ENCODE measurements around the gene ZNF747.
A peak's percentile ranks its signal among the peaks of the same experiment; 100 is the strongest.

ZNF747 gene

DNA sequence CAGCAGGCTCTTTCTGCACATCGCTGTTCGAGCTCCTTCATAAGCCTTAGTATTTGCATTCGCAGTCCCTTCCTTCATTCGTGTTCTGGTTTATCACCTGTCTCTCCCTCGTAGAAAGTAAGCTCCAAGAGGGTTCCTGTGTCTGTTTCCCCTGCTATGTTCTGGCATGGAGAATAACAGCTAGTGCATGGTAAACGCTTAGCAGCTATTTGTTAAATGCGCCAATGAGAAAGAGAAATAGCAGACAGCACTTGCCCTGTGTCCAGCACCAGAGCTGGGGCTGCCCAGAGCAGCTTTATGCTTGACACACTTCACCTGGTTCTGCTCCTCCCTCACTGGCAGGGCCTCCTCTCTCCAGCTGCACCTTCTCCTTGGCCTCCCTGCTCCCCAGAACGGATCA is 31.3 kb upstream of the ZNF747 start:
- H3K4me1 Mint-ChIP-seq = peaks cover 17% of the 10 kb centered on the region
- no peak overlapping the region for H3K4me3 Mint-ChIP-seq
- ATAC-seq (ENCODE audit: low read depth) = no peak
- H3K36me3 Mint-ChIP-seq = no peaks in the 10 kb centered on the region
- no peaks in the 10 kb centered on the region for H3K9me3 Mint-ChIP-seq
- no peak overlapping the region for H3K27ac Mint-ChIP-seq
- no peak for DNase-seq (ENCODE audit: low spot score in 2 of 2)
- no peaks in the 10 kb centered on the region for H3K27me3 Mint-ChIP-seq

DNA sequence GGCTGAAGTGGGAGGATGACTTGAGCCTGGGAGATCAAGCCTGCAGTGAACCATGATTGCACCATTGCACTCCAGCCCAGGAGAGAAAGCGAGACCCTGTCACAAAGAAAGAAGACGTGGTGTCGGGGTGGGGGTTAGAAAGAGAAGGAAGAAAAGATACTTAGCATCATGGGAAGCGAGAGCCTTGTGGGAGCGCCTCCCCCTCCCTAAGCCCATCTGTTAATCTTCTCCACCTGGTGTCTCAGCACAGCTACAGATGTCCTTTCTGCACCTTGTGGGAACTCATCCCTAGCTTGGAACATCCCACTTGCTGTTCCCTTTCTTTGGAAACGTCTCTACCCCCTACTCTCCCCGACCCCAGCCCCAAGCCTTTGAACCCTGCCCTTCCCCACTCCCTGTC is 30.9 kb upstream of the ZNF747 start:
- no peaks in the 10 kb centered on the region for H3K27me3 Mint-ChIP-seq
- H3K4me1 Mint-ChIP-seq = peaks cover 15% of the 10 kb centered on the region
- no peaks in the 10 kb centered on the region for H3K9me3 Mint-ChIP-seq
- DNase-seq (ENCODE audit: low spot score in 2 of 2) = no peak
- no peak overlapping the region for H3K27ac Mint-ChIP-seq
- no peak for ATAC-seq (ENCODE audit: low read depth)
- H3K4me3 Mint-ChIP-seq = no peak overlapping the region
- no peaks in the 10 kb centered on the region for H3K36me3 Mint-ChIP-seq

DNA sequence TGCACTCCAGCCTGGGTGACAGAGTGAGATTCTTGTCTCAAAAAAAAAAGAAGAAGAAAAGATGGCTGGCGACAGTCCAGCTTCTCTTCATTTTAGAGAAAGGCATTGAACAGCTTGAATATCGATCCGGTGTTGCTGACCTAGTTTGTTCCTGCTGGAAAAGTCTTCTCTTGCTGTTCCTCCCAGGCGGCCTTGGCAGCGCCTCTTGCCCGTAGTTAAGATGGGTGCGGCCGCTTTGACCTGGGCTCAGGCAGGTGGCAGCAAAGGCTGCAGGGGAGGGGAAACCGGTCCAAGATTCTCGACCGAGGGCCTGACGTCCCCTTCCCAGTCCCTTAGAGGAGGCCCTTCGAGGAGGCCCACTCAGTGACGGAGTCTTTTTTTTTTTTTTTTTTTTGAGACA is 27.4 kb upstream of the ZNF747 start:
- ATAC-seq (ENCODE audit: low read depth) = no peak
- peak overlapping the region; percentile 95 for H3K27ac Mint-ChIP-seq

DNA sequence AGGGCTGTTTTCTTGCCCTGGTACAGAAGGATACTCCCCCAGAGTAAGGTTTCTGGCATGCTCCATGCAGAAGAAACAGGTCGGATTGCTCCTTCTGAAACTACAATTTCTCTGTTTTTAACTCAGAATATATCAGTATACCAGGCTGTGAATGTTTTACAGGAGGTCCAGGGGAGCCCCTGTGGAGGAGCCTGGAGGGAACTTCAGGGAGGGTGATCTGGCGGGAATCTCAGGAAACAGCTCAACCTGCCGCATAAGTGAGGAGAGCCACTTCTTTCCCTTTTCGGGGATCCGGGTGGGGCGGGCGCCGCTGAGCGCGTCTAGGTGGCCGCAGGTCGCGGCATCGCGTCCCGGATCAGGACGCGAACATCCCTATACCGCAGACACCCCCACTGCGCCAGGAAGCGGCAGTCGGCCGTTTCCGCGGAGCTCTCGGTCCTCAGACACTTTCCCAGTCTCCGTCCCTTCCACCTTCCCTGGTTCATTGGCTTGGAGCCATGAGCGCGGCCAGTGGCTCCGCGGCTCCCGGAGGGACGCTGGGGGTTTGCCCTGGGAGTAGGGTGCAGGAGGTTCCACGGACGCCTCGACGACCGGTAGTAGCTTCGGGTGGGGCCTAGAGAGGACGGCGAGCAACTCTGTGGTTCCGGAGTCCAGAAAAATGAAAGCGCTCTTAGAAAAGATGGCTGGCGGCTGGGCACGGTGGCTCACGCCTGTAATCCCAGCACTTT is 26.6 kb upstream of the ZNF747 start:
- Mint-ChIP-seq H3K4me1 (peaks cover 6% of the 10 kb centered on the region), H3K36me3 (no peaks in the 10 kb centered on the region), H3K27me3 (no peaks in the 10 kb centered on the region), H3K9me3 (no peaks in the 10 kb centered on the region), H3K27ac (peak overlapping the region; percentile 95), H3K4me3 (peak overlapping the region; percentile 94)
- no peak for ATAC-seq (ENCODE audit: low read depth)
- peak; percentile 25 to 41 for DNase-seq (ENCODE audit: low spot score in 2 of 2)

More for the DNA sequence above, 27.4 kb upstream of the ZNF747 start:
- DNase-seq (ENCODE audit: low spot score in 2 of 2) = no peak
- peaks cover 5% of the 10 kb centered on the region for H3K4me1 Mint-ChIP-seq
- H3K9me3 Mint-ChIP-seq = no peaks in the 10 kb centered on the region
- H3K36me3 Mint-ChIP-seq = no peaks in the 10 kb centered on the region
- peak overlapping the region; percentile 94 for H3K4me3 Mint-ChIP-seq
- H3K27me3 Mint-ChIP-seq = no peaks in the 10 kb centered on the region

DNA sequence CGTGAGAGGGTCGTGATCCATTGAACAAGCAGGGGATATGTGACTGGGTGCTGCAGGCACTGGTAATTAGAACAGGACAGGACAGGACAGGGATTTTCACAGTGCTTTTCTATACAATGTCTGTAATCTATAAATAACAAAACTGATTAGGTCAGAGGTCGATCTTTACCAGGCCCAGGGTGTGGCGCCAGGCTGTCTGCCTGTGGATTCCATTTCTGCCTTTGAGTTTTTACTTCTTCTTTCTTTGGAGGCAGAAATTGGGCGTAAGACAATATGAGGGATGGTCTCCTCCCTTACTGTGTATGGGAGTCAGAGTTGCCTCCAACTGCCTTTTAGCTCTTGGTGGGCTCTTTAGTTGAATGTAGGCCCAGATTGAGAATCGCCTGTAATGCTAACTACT is 25.0 kb upstream of the ZNF747 start:
- H3K27ac Mint-ChIP-seq = peak overlapping the region; percentile 35
- peaks cover 10% of the 10 kb centered on the region for H3K4me1 Mint-ChIP-seq
- no peak for ATAC-seq (ENCODE audit: low read depth)
- no peaks in the 10 kb centered on the region for H3K36me3 Mint-ChIP-seq
- H3K4me3 Mint-ChIP-seq = peak overlapping the region; percentile 8
- no peaks in the 10 kb centered on the region for H3K9me3 Mint-ChIP-seq
- DNase-seq (ENCODE audit: low spot score in 2 of 2) = no peak
- H3K27me3 Mint-ChIP-seq = no peaks in the 10 kb centered on the region

DNA sequence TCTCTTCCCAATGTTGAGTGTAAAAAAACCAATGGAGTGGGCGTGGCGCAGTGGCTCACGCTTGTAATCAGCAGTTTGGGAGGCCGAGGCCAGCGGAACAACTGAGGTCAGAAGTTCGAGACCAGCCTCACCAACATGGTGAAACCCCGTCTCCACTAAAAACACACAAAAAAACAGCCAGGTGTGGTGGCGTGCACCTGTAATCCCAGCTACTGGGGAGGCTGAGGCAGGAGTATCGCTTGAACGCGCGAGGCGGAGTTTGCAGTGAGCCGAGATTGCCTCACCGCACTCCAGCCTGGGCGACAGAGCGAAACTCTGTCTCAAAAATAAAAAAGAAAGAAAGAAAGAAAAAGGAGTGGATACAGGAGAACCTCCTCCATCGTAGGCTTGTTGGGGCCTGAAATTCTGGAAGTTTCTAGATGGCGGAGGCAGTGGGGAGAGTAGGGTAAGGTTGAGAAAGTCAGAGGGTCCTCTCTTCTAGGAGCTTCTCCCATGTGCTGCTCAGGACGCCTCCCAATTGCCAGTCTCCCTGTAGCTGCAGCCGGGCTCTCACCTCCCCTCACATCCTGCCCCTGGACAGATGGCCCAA is 24.2 kb upstream of the ZNF747 start:
- H3K27ac Mint-ChIP-seq = peak overlapping the region; percentile 92
- no peaks in the 10 kb centered on the region for H3K27me3 Mint-ChIP-seq
- H3K9me3 Mint-ChIP-seq = no peaks in the 10 kb centered on the region
- no peak for ATAC-seq (ENCODE audit: low read depth)
- H3K36me3 Mint-ChIP-seq = peaks cover 5% of the 10 kb centered on the region
- peaks cover 12% of the 10 kb centered on the region for H3K4me1 Mint-ChIP-seq
- H3K4me3 Mint-ChIP-seq = peak overlapping the region; percentile 89
- DNase-seq (ENCODE audit: low spot score in 2 of 2) = no peak

DNA sequence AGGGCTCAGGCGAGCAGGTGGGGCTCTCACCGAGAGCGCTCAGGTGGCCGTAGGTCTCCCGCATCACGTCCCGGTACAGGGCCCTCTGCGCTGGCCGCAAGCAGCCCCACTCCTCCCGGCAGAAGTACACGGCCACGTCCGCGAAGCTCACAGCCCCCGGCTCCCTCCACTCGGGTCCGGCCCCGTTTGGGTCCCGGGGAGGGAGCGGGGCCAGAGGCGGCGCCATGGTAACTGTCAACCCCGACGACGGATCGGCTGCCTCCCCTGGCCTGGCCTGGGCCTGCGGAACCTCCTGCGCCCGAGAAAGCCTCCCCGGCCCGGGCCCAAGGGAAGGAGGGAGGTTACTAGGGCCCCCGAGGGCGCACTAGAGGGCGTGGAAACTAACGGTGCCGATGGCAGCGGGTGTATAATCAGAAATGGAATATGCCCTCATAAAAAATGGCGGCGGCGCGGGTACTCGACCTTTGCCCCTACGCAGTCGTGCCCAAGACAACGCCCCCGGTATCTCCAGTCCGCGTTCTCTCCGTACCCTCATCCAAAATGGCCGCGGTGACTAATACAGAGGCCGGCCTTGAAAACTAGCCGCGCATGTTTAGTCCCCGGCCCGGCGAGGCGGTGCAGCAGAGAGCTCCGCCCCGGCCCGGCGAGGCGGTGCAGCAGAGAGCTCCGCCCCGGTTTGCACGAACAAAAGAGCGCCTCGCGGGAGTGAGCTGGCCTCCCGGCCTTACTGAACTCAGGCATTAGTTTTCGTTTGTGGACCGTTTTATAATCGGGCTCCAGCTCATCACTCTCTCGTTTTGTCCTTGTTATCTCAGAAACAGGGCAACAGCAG is 23.5 kb upstream of the ZNF747 start, which contains the start of gene ZNF764:
ZNF764 (minus strand) TSS at position 418 of the 832 bp plus-strand sequence; CDS start at position 226, 192 bp downstream.
- Mint-ChIP-seq H3K27ac (peak within 1 kb of the TSS; percentile 92), H3K36me3 (peaks cover 5% of the 10 kb centered on the region), H3K4me1 (peaks cover 17% of the 10 kb centered on the region), H3K9me3 (no peaks in the 10 kb centered on the region), H3K4me3 (peak within 1 kb of the TSS; percentile 89), H3K27me3 (no peaks in the 10 kb centered on the region)
- ATAC-seq (ENCODE audit: low read depth) (peak; percentile 88), DNase-seq (ENCODE audit: low spot score in 2 of 2) (peak; percentile 85 to 92)

DNA sequence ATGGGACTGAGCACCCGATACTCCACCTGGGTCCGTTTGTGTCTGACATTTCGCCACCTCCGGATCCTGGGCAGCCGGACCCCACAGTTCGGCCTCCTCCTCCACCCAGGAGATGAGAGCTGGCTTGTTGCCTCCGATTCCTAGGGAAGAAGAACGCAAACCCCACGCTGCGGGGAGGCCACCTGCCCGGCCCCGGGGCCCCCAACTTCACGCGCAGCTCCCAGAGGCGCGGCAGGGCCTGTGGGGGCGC is 23.0 kb upstream of the ZNF747 start:
- Mint-ChIP-seq H3K36me3 (peaks cover 5% of the 10 kb centered on the region), H3K9me3 (no peaks in the 10 kb centered on the region), H3K27me3 (no peaks in the 10 kb centered on the region), H3K4me1 (peaks cover 21% of the 10 kb centered on the region), H3K27ac (peak overlapping the region; percentile 92), H3K4me3 (peak overlapping the region; percentile 89)
- ATAC-seq (ENCODE audit: low read depth) = no peak
- DNase-seq (ENCODE audit: low spot score in 2 of 2) = no peak

DNA sequence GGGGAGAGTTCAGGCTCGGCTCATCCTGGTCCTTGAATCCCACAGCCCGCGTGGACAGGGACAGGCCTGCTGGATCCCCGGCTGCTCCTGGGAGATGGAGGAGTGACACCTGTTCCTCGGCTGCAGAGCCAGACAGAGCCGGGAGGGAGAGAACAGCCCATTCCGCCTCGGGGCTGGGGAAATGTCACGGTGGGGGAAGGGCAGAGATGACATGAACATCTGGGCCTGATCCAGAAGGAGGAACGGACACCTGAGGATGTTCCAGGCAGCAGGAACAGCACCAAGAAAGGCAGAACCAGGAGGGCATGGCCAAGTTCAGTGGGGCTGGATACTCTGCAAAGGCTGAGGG is 21.4 kb upstream of the ZNF747 start:
- no peaks in the 10 kb centered on the region for H3K27me3 Mint-ChIP-seq
- peak overlapping the region; percentile 70 for H3K4me3 Mint-ChIP-seq
- no peak for ATAC-seq (ENCODE audit: low read depth)
- no peak for DNase-seq (ENCODE audit: low spot score in 2 of 2)
- H3K36me3 Mint-ChIP-seq = peaks cover 5% of the 10 kb centered on the region
- peaks cover 21% of the 10 kb centered on the region for H3K4me1 Mint-ChIP-seq
- no peak overlapping the region for H3K27ac Mint-ChIP-seq
- no peaks in the 10 kb centered on the region for H3K9me3 Mint-ChIP-seq

DNA sequence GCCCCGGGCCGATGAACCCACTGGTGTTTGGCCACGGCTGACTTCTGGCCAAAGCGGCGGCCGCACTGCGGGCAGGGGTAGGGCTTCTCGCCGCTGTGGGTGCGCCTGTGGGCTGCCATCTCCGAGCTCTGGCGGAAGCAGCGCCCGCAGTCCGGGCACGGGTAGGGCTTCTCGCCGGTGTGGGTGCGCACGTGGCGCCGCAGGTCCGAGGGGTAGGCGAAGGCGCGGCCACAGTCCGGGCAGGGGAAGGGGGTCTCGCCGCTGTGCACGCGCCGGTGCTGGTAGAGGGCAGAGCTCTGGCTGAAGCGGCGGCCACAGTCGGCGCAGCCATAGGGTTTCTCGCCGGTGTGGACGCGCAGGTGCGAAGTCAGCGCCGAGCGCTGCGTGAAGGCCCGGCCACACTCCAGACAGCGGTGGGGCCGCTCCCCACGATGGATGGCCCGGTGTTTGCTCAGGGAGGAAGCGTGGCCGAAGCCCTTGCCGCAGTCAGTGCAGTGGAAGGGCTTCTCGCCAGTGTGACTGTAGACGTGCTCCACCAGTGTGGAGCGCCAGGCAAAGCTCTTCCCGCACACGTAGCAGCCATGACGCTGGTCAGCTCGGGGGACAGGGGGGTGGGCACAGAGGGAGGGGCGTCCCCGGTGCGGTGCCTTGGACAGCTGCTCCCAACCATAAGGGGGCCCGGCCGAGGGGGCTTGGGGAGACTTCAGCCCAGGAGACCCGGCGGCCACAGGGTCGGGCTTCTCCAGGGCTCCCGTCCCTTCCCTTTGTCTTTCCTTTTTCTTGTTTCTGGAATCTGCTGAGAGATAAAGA is 20.9 kb upstream of the ZNF747 start:
- peak overlapping the region; percentile 70 for H3K4me3 Mint-ChIP-seq
- H3K4me1 Mint-ChIP-seq = peaks cover 21% of the 10 kb centered on the region
- no peak overlapping the region for H3K27ac Mint-ChIP-seq
- no peak for ATAC-seq (ENCODE audit: low read depth)
- DNase-seq (ENCODE audit: low spot score in 2 of 2) = no peak
- no peaks in the 10 kb centered on the region for H3K27me3 Mint-ChIP-seq
- no peaks in the 10 kb centered on the region for H3K9me3 Mint-ChIP-seq
- H3K36me3 Mint-ChIP-seq = peaks cover 5% of the 10 kb centered on the region

DNA sequence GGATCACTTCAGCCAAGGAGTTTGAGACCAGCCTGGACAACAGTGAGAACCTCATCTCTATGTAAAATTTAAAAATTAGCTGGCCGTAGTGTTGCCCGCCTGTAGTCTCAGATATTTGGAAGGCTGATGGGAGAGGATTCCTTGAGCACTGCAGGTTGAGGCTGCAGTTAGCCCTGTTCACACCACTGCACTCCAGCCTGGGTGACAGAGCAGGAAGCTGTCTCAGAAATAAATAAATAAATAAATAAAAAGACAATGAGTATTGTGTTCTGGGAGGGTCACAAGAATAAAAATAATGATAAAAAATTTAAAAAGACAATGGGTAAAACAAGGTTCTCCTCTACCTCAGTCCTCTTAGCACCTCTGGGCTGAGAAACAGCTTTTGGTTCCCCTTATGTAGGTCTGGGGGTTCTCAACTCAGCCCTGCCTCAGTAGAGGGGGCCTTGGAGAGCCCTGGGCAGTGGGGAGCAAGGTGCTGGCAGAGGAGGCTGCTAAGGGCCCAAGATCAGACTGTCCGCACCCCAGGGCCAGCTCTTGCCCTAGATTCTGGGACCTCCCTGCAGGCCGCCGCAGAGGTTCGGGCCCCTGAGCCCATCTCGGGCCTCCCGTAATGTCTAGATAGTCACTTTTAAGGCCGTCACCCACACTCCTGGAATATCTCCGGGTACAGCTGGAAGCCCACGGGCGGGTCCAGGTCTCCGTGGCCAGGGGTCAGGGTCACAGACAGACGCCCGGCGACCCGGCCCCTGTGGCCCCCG is 20.1 kb upstream of the ZNF747 start:
- Mint-ChIP-seq H3K27me3 (no peaks in the 10 kb centered on the region), H3K4me1 (peaks cover 21% of the 10 kb centered on the region), H3K4me3 (no peak overlapping the region), H3K27ac (no peak overlapping the region), H3K9me3 (no peaks in the 10 kb centered on the region), H3K36me3 (peaks cover 5% of the 10 kb centered on the region)
- ATAC-seq (ENCODE audit: low read depth) (no peak), DNase-seq (ENCODE audit: low spot score in 2 of 2) (no peak)

DNA sequence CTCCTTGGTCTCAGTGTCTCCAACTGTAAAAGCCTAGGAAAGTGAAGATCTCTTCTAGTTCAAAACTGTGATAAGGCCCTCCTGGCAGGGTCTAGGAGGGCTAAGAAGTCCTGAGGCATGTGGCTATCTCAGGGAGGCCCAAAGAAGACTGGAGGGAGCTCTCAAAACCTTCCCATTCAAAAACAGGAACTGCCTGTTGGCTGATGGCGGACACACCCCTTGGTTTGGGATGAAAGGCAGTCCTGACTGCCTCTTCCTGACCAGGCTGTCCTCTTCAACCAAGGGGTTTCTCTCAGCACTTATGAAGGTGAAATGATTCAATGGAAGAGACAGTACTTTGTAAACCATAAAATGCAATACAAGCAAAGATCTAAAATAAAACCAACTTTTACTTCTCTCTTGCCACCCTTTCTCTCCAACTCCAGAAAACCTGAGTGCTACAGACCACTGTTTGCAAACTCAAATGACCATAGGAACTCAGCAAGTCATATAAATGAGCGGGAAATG is 18.8 kb upstream of the ZNF747 start:
- Mint-ChIP-seq H3K36me3 (peaks cover 5% of the 10 kb centered on the region), H3K4me1 (peaks cover 16% of the 10 kb centered on the region), H3K27me3 (no peaks in the 10 kb centered on the region), H3K9me3 (no peaks in the 10 kb centered on the region), H3K27ac (peak overlapping the region; percentile 67), H3K4me3 (no peak overlapping the region)
- no peak for ATAC-seq (ENCODE audit: low read depth)
- DNase-seq (ENCODE audit: low spot score in 2 of 2) = no peak

DNA sequence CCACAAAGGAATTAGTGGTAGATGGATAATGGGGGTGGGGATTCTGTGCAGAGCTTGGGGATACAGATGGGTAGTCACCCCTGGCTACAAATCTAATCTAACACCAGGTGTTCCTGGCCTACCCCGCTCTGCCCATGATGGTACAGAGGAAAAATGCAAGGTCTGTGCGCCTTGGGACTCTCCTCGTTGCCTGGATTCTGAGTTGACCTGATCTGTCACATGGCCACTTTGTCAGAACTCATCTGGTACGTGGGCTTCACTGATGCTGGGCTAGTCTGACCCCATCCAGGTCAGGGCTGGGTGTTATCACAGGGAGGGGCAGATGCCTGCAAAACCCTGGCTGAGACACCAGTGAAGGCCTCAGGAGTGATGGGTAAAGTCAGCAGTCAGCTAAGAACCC is 18.3 kb upstream of the ZNF747 start:
- Mint-ChIP-seq H3K9me3 (no peaks in the 10 kb centered on the region), H3K4me1 (peaks cover 16% of the 10 kb centered on the region), H3K27ac (no peak overlapping the region), H3K27me3 (no peaks in the 10 kb centered on the region), H3K36me3 (peaks cover 5% of the 10 kb centered on the region), H3K4me3 (no peak overlapping the region)
- no peak for ATAC-seq (ENCODE audit: low read depth)
- DNase-seq (ENCODE audit: low spot score in 2 of 2) = no peak
